HepG2 (cell line): Measurements from ENCODE around the gene TEKT5. TPM values are rescaled to one million over a fixed set of nuclear protein-coding genes. Genes with fewer than 3 reads are reported as not detected.

ENCODE experiments used
- DNMT3B ChIP-seq: conservative IDR thresholded peaks from 2 replicates; pipeline ENCODE4 v1.6.1; 2016; ENCODE audit warnings: missing biosample characterization, control low read depth
- FIP1L1 ChIP-seq: fragments of 200-400 bp; formaldehyde crosslinking; IDR thresholded peaks from 2 replicates; pipeline ENCODE4 v1.6.1; 2018; ENCODE audit warnings: low read depth, mild to moderate bottlenecking, low read length, moderate library complexity, borderline replicate concordance; ENCODE audit not compliant: insufficient read depth
- HNF1A ChIP-seq, 2 experiments: sonication (generic) in 1 of 2; formaldehyde crosslinking in 1 of 2; IDR thresholded peaks; 2 replicates each; pipeline versions ENCODE4 v1.4.0 to v1.6.1; 2016 to 2020; ENCODE audit warnings: borderline replicate concordance in 1 of 2, low read depth in 1 of 2, mild to moderate bottlenecking in 1 of 2, missing genetic modification reagents in 1 of 2
- KAT2B ChIP-seq: fragments of 150-350 bp; IDR thresholded peaks from 2 replicates; pipeline ENCODE4 v1.6.1; 2014; ENCODE audit warnings: low read depth, low read length, borderline replicate concordance
- KLF13 ChIP-seq: sonication (generic); formaldehyde crosslinking; IDR thresholded peaks from 2 replicates; pipeline ENCODE4 v1.4.0; 2020; ENCODE audit warnings: mild to moderate bottlenecking, missing genetic modification reagents
- MTERF4 ChIP-seq: sonication (generic); formaldehyde crosslinking; IDR thresholded peaks from 2 replicates; pipeline ENCODE4 v1.8.0; 2023; ENCODE audit warnings: mild to moderate bottlenecking, missing genetic modification reagents
- ZNF18 ChIP-seq: sonication (generic); formaldehyde crosslinking; IDR thresholded peaks from 2 replicates; pipeline ENCODE4 v1.8.0; 2022; ENCODE audit warnings: mild to moderate bottlenecking, missing genetic modification reagents; ENCODE audit not compliant: insufficient replicate concordance
- ZNF33A ChIP-seq: sonication (generic); formaldehyde crosslinking; IDR thresholded peaks from 2 replicates; pipeline ENCODE4 v1.5.1; 2020; ENCODE audit warnings: missing genetic modification reagents, mild to moderate bottlenecking, moderate library complexity, borderline replicate concordance
- ZNF382 ChIP-seq: sonication (generic); formaldehyde crosslinking; IDR thresholded peaks from 2 replicates; pipeline ENCODE4 v1.5.0; 2020; ENCODE audit warnings: missing genetic modification reagents, mild to moderate bottlenecking, borderline replicate concordance
- ZNF598 ChIP-seq: sonication (generic); formaldehyde crosslinking; IDR thresholded peaks from 2 replicates; pipeline ENCODE4 v1.5.1; 2020; ENCODE audit warnings: mild to moderate bottlenecking, missing genetic modification reagents, borderline replicate concordance
- ZSCAN31 ChIP-seq: sonication (generic); formaldehyde crosslinking; IDR thresholded peaks from 2 replicates; pipeline ENCODE4 v1.5.0; 2020; ENCODE audit warnings: low read depth, mild to moderate bottlenecking, missing genetic modification reagents
- polyA plus RNA-seq, 8 experiments: library from polyadenylated mRNA; depleted of rRNA in 3 of 8; stranded (reverse) in 7 of 8; unstranded in 1 of 8; fragments of >200 nt; fragmentation: Illumina TruSeq in 4 of 8; extraction: Trizol in 4 of 8; gene quantifications; 2 replicates each; pipeline versions ENCODE4 v1.2.1 to v1.2.3, GENCODE V29; 2011 to 2016; ENCODE audit warnings: low read depth in 4 of 8, missing spikeins in 1 of 8, mixed read lengths in 1 of 8; ENCODE audit not compliant: insufficient read depth in 1 of 8
- total RNA-seq, 5 experiments: library from RNA; depleted of rRNA; stranded (reverse); fragments of >200 nt; fragmentation: Illumina TruSeq; extraction: Trizol; gene quantifications; 2 replicates each; pipeline ENCODE4 v1.2.3, GENCODE V29; 2016; ENCODE audit warnings: low read depth in 1 of 5
- TF ChIP-seq, protein P1 (sequence below): sonication (generic); formaldehyde crosslinking; conservative IDR thresholded peaks from 2 replicates; pipeline ENCODE4 v1.8.0; 2022; ENCODE audit warnings: mild to moderate bottlenecking, moderate library complexity, missing genetic modification reagents
- TF ChIP-seq, protein P2 (sequence below): sonication (generic); formaldehyde crosslinking; IDR thresholded peaks from 2 replicates; pipeline ENCODE4 v1.4.0; 2020; ENCODE audit warnings: missing genetic modification reagents
- TF ChIP-seq, protein P3 (sequence below): sonication (generic); formaldehyde crosslinking; IDR thresholded peaks from 2 replicates; pipeline ENCODE4 v1.4.0; 2020; ENCODE audit warnings: missing genetic modification reagents

The TEKT5 gene
- total and polyA plus RNA-seq, 2 of the 13 experiments (the other 11 are each of a cell fraction or from before 2014, with no cell fraction given): 0.16 TPM; not detected in 1

DNA sequence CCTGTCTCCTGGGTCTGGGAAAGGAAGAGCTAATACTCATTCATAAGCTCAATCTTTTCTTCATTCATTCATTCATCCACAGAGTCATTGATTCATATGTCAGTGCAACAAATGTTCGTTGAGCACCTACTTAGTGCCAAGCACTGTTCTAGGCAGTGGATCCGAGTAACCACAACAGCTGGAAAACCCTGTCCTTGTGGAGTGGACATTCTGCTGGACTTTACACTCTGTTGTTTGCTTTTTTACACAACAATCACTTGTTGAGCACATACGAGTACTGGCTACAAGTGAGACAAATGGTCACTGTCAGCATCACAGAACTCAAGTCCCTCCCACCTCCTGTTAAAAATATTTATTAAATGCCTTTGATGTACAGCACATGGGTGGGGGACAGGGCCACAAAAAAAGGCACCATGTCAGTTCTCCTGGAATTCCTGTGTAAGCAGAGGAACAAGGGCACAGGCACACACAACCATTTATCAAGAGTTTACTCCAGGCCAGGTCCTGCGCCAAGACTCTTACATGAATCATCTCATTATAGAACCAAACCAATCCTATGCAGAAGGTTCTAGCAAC, 46.9 kb downstream of the TEKT5 start (continued):
- TF ChIP-seq ZNF18 (CRISPR knock-in tag) (peak; percentile 85), ZNF382 (CRISPR knock-in tag) (no peak), KAT2B (no peak), FIP1L1 (0 out of 2 replicates have a peak, but pooled peaks have one; percentile 38), HNF1A (IDR thresholded peaks at IDR 0.05; ENCODE audit: low read depth) (peak; percentile 87), HNF1A (CRISPR knock-in tag; IDR thresholded peaks at IDR 0.05; ENCODE audit: borderline replicate concordance) (peak; percentile 97), MTERF4 (CRISPR knock-in tag) (0 out of 2 replicates have a peak, but pooled peaks have one; percentile 61), ZNF33A (CRISPR knock-in tag) (no peak; the same call in 1 of the 2 replicates), ZSCAN31 (CRISPR knock-in tag) (peak; percentile 93), ZNF598 (CRISPR knock-in tag) (no peak; the same call in 1 of the 2 replicates), DNMT3B (peak; percentile 79), KLF13 (CRISPR knock-in tag) (no peak)
- TF ChIP-seq, protein P1, sequence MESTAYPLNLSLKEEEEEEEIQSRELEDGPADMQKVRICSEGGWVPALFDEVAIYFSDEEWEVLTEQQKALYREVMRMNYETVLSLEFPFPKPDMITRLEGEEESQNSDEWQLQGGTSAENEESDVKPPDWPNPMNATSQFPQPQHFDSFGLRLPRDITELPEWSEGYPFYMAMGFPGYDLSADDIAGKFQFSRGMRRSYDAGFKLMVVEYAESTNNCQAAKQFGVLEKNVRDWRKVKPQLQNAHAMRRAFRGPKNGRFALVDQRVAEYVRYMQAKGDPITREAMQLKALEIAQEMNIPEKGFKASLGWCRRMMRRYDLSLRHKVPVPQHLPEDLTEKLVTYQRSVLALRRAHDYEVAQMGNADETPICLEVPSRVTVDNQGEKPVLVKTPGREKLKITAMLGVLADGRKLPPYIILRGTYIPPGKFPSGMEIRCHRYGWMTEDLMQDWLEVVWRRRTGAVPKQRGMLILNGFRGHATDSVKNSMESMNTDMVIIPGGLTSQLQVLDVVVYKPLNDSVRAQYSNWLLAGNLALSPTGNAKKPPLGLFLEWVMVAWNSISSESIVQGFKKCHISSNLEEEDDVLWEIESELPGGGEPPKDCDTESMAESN: peak; percentile 99
- TF ChIP-seq, protein P2, sequence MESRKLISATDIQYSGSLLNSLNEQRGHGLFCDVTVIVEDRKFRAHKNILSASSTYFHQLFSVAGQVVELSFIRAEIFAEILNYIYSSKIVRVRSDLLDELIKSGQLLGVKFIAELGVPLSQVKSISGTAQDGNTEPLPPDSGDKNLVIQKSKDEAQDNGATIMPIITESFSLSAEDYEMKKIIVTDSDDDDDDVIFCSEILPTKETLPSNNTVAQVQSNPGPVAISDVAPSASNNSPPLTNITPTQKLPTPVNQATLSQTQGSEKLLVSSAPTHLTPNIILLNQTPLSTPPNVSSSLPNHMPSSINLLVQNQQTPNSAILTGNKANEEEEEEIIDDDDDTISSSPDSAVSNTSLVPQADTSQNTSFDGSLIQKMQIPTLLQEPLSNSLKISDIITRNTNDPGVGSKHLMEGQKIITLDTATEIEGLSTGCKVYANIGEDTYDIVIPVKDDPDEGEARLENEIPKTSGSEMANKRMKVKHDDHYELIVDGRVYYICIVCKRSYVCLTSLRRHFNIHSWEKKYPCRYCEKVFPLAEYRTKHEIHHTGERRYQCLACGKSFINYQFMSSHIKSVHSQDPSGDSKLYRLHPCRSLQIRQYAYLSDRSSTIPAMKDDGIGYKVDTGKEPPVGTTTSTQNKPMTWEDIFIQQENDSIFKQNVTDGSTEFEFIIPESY (CRISPR knock-in tag): peak; percentile 90
- TF ChIP-seq, protein P3, sequence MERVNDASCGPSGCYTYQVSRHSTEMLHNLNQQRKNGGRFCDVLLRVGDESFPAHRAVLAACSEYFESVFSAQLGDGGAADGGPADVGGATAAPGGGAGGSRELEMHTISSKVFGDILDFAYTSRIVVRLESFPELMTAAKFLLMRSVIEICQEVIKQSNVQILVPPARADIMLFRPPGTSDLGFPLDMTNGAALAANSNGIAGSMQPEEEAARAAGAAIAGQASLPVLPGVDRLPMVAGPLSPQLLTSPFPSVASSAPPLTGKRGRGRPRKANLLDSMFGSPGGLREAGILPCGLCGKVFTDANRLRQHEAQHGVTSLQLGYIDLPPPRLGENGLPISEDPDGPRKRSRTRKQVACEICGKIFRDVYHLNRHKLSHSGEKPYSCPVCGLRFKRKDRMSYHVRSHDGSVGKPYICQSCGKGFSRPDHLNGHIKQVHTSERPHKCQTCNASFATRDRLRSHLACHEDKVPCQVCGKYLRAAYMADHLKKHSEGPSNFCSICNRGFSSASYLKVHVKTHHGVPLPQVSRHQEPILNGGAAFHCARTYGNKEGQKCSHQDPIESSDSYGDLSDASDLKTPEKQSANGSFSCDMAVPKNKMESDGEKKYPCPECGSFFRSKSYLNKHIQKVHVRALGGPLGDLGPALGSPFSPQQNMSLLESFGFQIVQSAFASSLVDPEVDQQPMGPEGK (CRISPR knock-in tag): peak; percentile 98
